Astrocyte (in vitro differentiated cells and primary cell): ENCODE data around the gene CTBP1. TPM values are rescaled to one million over a fixed set of nuclear protein-coding genes. Genes with fewer than 3 reads are reported as not detected.

Experiments
- DNase-seq: peaks from one replicate; pipeline ENCODE4 v3.0.0-alpha.2; 2010; ENCODE audit warnings: low read depth
- FAIRE-seq: peaks from 2 replicates; lab custom pipeline; 2011; peaks lifted over from hg19 to GRCh38; lab: Jason Lieb, UNC
- H2AFZ ChIP-seq: 2 replicates; pipeline ENCODE4 v1.6.0; 2012; ENCODE audit warnings: low read depth, low read length, inconsistent platforms
- H3K27ac ChIP-seq: 2 replicates; pipeline ENCODE4 v1.5.1; 2011; ENCODE audit warnings: low read depth, low read length, inconsistent platforms
- H3K27me3 ChIP-seq: 2 replicates; pipeline ENCODE4 v1.6.0; 2011; ENCODE audit warnings: low read length, inconsistent platforms; ENCODE audit not compliant: insufficient read depth
- H3K36me3 ChIP-seq: 2 replicates; pipeline ENCODE4 v1.5.1; 2011; ENCODE audit warnings: low read length, inconsistent platforms; ENCODE audit not compliant: insufficient read depth
- H3K4me1 ChIP-seq: 2 replicates; pipeline ENCODE4 v1.5.1; 2011; ENCODE audit warnings: low read length, inconsistent platforms; ENCODE audit not compliant: insufficient read depth
- H3K4me2 ChIP-seq: 2 replicates; pipeline ENCODE4 v1.6.0; 2012; ENCODE audit warnings: low read length, inconsistent platforms
- H3K4me3 ChIP-seq: 2 replicates; pipeline ENCODE4 v1.5.1; 2011; ENCODE audit warnings: low read depth, mild to moderate bottlenecking, low read length, inconsistent platforms; ENCODE audit not compliant: insufficient read depth
- H3K79me2 ChIP-seq: 2 replicates; pipeline ENCODE4 v1.6.0; 2012; ENCODE audit warnings: mild to moderate bottlenecking, low read length, inconsistent platforms; ENCODE audit not compliant: insufficient read depth
- H3K9ac ChIP-seq: 2 replicates; pipeline ENCODE4 v1.6.0; 2012; ENCODE audit warnings: mild to moderate bottlenecking, low read length, inconsistent platforms
- H3K9me3 ChIP-seq: 2 replicates; pipeline ENCODE4 v1.5.1; 2012; ENCODE audit warnings: low read depth, mild to moderate bottlenecking, low read length, inconsistent platforms; ENCODE audit not compliant: insufficient read depth
- H4K20me1 ChIP-seq: 2 replicates; pipeline ENCODE4 v1.6.0; 2012; ENCODE audit warnings: low read length, inconsistent platforms; ENCODE audit not compliant: insufficient read depth
- H3K27ac Mint-ChIP-seq: one replicate; pipeline ENCODE4 v1.8.0; 2021; ENCODE audit warnings: mild to moderate bottlenecking, mixed read lengths; ENCODE audit not compliant: unreplicated experiment
- H3K27me3 Mint-ChIP-seq: one replicate; pipeline ENCODE4 v1.8.0; 2021; ENCODE audit warnings: low read depth, mixed read lengths; ENCODE audit not compliant: unreplicated experiment
- H3K36me3 Mint-ChIP-seq: one replicate; pipeline ENCODE4 v1.8.0; 2021; ENCODE audit warnings: low read depth, mixed read lengths; ENCODE audit not compliant: unreplicated experiment
- H3K4me1 Mint-ChIP-seq: one replicate; pipeline ENCODE4 v1.8.0; 2021; ENCODE audit warnings: low read depth, mixed read lengths; ENCODE audit not compliant: unreplicated experiment
- H3K4me3 Mint-ChIP-seq: one replicate; pipeline ENCODE4 v1.8.0; 2021; ENCODE audit warnings: mild to moderate bottlenecking, moderate library complexity, mixed read lengths; ENCODE audit not compliant: unreplicated experiment
- H3K9me3 Mint-ChIP-seq: one replicate; pipeline ENCODE4 v1.8.0; 2021; ENCODE audit warnings: mild to moderate bottlenecking, mixed read lengths; ENCODE audit not compliant: unreplicated experiment
- CTCF ChIP-seq: IDR thresholded peaks from 2 replicates; pipeline ENCODE4 v1.5.1; 2011; ENCODE audit warnings: low read depth, mild to moderate bottlenecking, inconsistent platforms, low read length, moderate library complexity; ENCODE audit not compliant: insufficient read depth
- EZH2 ChIP-seq: IDR thresholded peaks from 2 replicates; pipeline ENCODE4 v1.6.1; 2012; ENCODE audit warnings: mild to moderate bottlenecking, low read length, inconsistent platforms; ENCODE audit not compliant: insufficient read depth
- total RNA-seq: library from RNA; stranded (reverse); gene quantifications from 2 replicates; pipeline ENCODE4 v1.2.1, GENCODE V29; 2021

The CTBP1 gene
- total RNA-seq, 1 donor from 2014 or later = 136 TPM

GRCh38 chr4:1227816-1228215 is 21.1 kb downstream of the CTBP1 start:
- no peaks in the 10 kb centered on the region for H3K9me3 ChIP-seq
- Mint-ChIP-seq H3K4me1 (no peaks in the 10 kb centered on the region), H3K27me3 (no peaks in the 10 kb centered on the region), H3K9me3 (no peaks in the 10 kb centered on the region), H3K4me3 (no peak overlapping the region), H3K36me3 (peaks cover 12% of the 10 kb centered on the region), H3K27ac (no peak overlapping the region)
- H3K36me3 ChIP-seq = peaks cover 27% of the 10 kb centered on the region
- no peaks in the 10 kb centered on the region for H3K27me3 ChIP-seq
- TF ChIP-seq EZH2 (no peak), CTCF (no peak)
- H3K4me2 ChIP-seq = no peak overlapping the region
- peaks cover 61% of the 10 kb centered on the region for H4K20me1 ChIP-seq
- H3K79me2 ChIP-seq = peaks cover 35% of the 10 kb centered on the region
- H3K9ac ChIP-seq = no peak overlapping the region
- no peak overlapping the region for H3K4me3 ChIP-seq
- no peak overlapping the region for H3K27ac ChIP-seq
- H3K4me1 ChIP-seq = no peaks in the 10 kb centered on the region
- FAIRE-seq = no peak
- H2AFZ ChIP-seq = no peak overlapping the region
- no peak for DNase-seq

- H3K4me3 Mint-ChIP-seq = no peak overlapping the region
These were observed 22.3 kb downstream of the CTBP1 start for GRCh38 chr4:1226598-1226997.

More at GRCh38 chr4:1226598-1226997, 22.3 kb downstream of the CTBP1 start:
- no peaks in the 10 kb centered on the region for H3K4me1 ChIP-seq
- FAIRE-seq (no peak), DNase-seq (no peak)
- Mint-ChIP-seq H3K36me3 (peaks cover 12% of the 10 kb centered on the region), H3K9me3 (no peaks in the 10 kb centered on the region), H3K4me1 (no peaks in the 10 kb centered on the region), H3K27ac (no peak overlapping the region), H3K27me3 (no peaks in the 10 kb centered on the region)
- no peaks in the 10 kb centered on the region for H3K27me3 ChIP-seq
- no peak overlapping the region for H3K4me2 ChIP-seq
- no peak overlapping the region for H3K27ac ChIP-seq
- H3K9ac ChIP-seq = no peak overlapping the region
- H3K4me3 ChIP-seq = no peak overlapping the region
- peaks cover 27% of the 10 kb centered on the region for H3K36me3 ChIP-seq
- H3K9me3 ChIP-seq = no peaks in the 10 kb centered on the region
- TF ChIP-seq EZH2 = no peak
- TF ChIP-seq CTCF = no peak
- H3K79me2 ChIP-seq = peaks cover 25% of the 10 kb centered on the region
- peaks cover 50% of the 10 kb centered on the region for H4K20me1 ChIP-seq
- H2AFZ ChIP-seq = no peak overlapping the region
